DND-41 (cell line): Measurements from ENCODE around the gene PRIM2.
"Not testable (repeated sequence)": the region's sequence is repeated elsewhere in the genome, so short reads cannot be mapped to it uniquely, and the experiment has no call there.

Source experiments
- ATAC-seq: fragments of 200-7000 bp; cut with Tn5 transposase; 3 replicates; pipeline ENCODE4 v1.9.1; 2021; ENCODE audit warnings: low read depth; ENCODE audit not compliant: insufficient read depth
- DNase-seq: peaks from one replicate; pipeline ENCODE4 v3.0.0-alpha.2; 2020
- H2AFZ ChIP-seq: 2 replicates; pipeline ENCODE4 v1.6.0; 2012; ENCODE audit warnings: low read depth, low read length
- H3K27ac ChIP-seq: 2 replicates; pipeline ENCODE4 v1.5.1; 2012; ENCODE audit warnings: low read length, inconsistent platforms
- H3K27me3 ChIP-seq: fragments of 200-600 bp; sonication (generic); 2 replicates; pipeline ENCODE4 v1.6.0; 2012; ENCODE audit warnings: low read length, mild to moderate bottlenecking, inconsistent platforms; ENCODE audit not compliant: insufficient read depth, poor library complexity
- H3K36me3 ChIP-seq: 2 replicates; pipeline ENCODE4 v1.5.1; 2012; ENCODE audit warnings: low read length, inconsistent platforms; ENCODE audit not compliant: insufficient read depth
- H3K4me1 ChIP-seq: 2 replicates; pipeline ENCODE4 v1.5.1; 2012; ENCODE audit warnings: mild to moderate bottlenecking, low read length; ENCODE audit not compliant: insufficient read depth
- H3K4me2 ChIP-seq: 2 replicates; pipeline ENCODE4 v1.6.0; 2012; ENCODE audit warnings: mild to moderate bottlenecking, moderate library complexity, low read length, inconsistent platforms; ENCODE audit not compliant: insufficient read depth
- H3K4me3 ChIP-seq, 2 experiments: fragments of 200-600 bp in 1 of 2; shearing (Covaris generic) in 1 of 2; 2 replicates each; pipeline ENCODE4 v1.5.1; 2012 to 2016; ENCODE audit warnings: inconsistent platforms in 2 of 2, low read length in 2 of 2, mild to moderate bottlenecking in 2 of 2, low read depth in 1 of 2, moderate library complexity in 1 of 2
- H3K79me2 ChIP-seq: 2 replicates; pipeline ENCODE4 v1.6.0; 2012; ENCODE audit warnings: low read length, inconsistent platforms; ENCODE audit not compliant: insufficient read depth
- H3K9ac ChIP-seq: 2 replicates; pipeline ENCODE4 v1.6.0; 2012; ENCODE audit warnings: low read depth, mild to moderate bottlenecking, inconsistent platforms, low read length, moderate library complexity
- H3K9me3 ChIP-seq: 2 replicates; pipeline ENCODE4 v1.5.1; 2012; ENCODE audit warnings: low read length, moderate library complexity, mild to moderate bottlenecking, inconsistent platforms; ENCODE audit not compliant: insufficient read depth, severe bottlenecking
- H4K20me1 ChIP-seq: 2 replicates; pipeline ENCODE4 v1.6.0; 2012; ENCODE audit warnings: low read length; ENCODE audit not compliant: insufficient read depth
- CTCF ChIP-seq: IDR thresholded peaks from 2 replicates; pipeline ENCODE4 v1.5.1; 2012; ENCODE audit warnings: borderline replicate concordance, low read length, moderate library complexity, mild to moderate bottlenecking; ENCODE audit not compliant: poor library complexity, severe bottlenecking; ENCODE audit errors: extremely low read depth
- EZH2 ChIP-seq: IDR thresholded peaks from 3 replicates; pipeline ENCODE4 v1.6.1; 2012; ENCODE audit warnings: borderline replicate concordance, low read depth, mild to moderate bottlenecking, moderate library complexity, low read length, inconsistent platforms; ENCODE audit not compliant: severe bottlenecking

Gene PRIM2

GRCh38 chr6:57432919-57433684, 115.7 kb downstream of the PRIM2 start:
- Histone ChIP-seq H3K27ac (no peak overlapping the region), H3K9ac (no peak overlapping the region), H3K27me3 (no peaks in the 10 kb centered on the region), H3K4me2 (no peak overlapping the region), H3K36me3 (0 out of 2 replicates have a peak, but pooled peaks cover 4% of the 10 kb centered on the region), H3K4me3 (no peak overlapping the region), H4K20me1 (no peaks in the 10 kb centered on the region), H3K9me3 (no peaks in the 10 kb centered on the region), H3K4me1 (0 out of 2 replicates have a peak, but pooled peaks cover 2% of the 10 kb centered on the region), H3K79me2 (0 out of 2 replicates have a peak, but pooled peaks cover 2% of the 10 kb centered on the region), H2AFZ (no peak overlapping the region)
- TF ChIP-seq CTCF (no peak), EZH2 (no peak)
- ATAC-seq (no peak; the same call in 2 of the 3 replicates), DNase-seq (no peak)

GRCh38 chr6:57433790-57434189, 116.4 kb downstream of the PRIM2 start:
- not testable (repeated sequence) for H3K27me3 ChIP-seq, H3K36me3 ChIP-seq, H4K20me1 ChIP-seq, H3K4me1 ChIP-seq, H2AFZ ChIP-seq, DNase-seq, H3K4me2 ChIP-seq, H3K4me3 ChIP-seq, H3K9ac ChIP-seq, H3K79me2 ChIP-seq, H3K27ac ChIP-seq, ATAC-seq, H3K9me3 ChIP-seq

- H3K9me3 ChIP-seq: no peaks in the 10 kb centered on the region
Observed at GRCh38 chr6:57434944-57435343, 117.5 kb downstream of the PRIM2 start.

More at GRCh38 chr6:57434944-57435343, 117.5 kb downstream of the PRIM2 start:
- no peak for TF ChIP-seq EZH2
- no peak for TF ChIP-seq CTCF
- H3K4me3 ChIP-seq: no peak overlapping the region
- DNase-seq: no peak
- no peak for ATAC-seq
- 0 out of 2 replicates have a peak, but pooled peaks cover 2% of the 10 kb centered on the region for H3K4me1 ChIP-seq
- H3K27ac ChIP-seq: no peak overlapping the region
- 0 out of 2 replicates have a peak, but pooled peaks cover 4% of the 10 kb centered on the region for H3K36me3 ChIP-seq
- H3K4me2 ChIP-seq: no peak overlapping the region
- no peaks in the 10 kb centered on the region for H4K20me1 ChIP-seq
- 0 out of 2 replicates have a peak, but pooled peaks cover 2% of the 10 kb centered on the region for H3K79me2 ChIP-seq
- H3K9ac ChIP-seq: no peak overlapping the region
- H2AFZ ChIP-seq: no peak overlapping the region
- H3K27me3 ChIP-seq: no peaks in the 10 kb centered on the region
